GM13977 (cell line): Measurements from ENCODE around the gene KRT85.

Experiments used
- DNase-seq: peaks from one replicate; pipeline ENCODE4 v3.0.0; 2012; ENCODE audit warnings: low spot score
- in situ Hi-C: fragments of 300-500 bp; cut with MboI; formaldehyde crosslinking; loops from one replicate; pipeline ENCODE4 v1.12.0; 2022; ENCODE audit warnings: low sequenced_read_pairs, low pct_unique_long_range_greater_than_20kb, mixed read lengths, inconsistent platforms; ENCODE audit not compliant: unreplicated experiment
- TF ChIP-seq, protein P1 (sequence below): IDR thresholded peaks from 2 replicates; pipeline ENCODE4 v1.5.1; 2012; ENCODE audit warnings: mild to moderate bottlenecking, control low read depth; ENCODE audit not compliant: insufficient read depth; ENCODE audit errors: extremely low read depth, missing control alignments

KRT85 gene

GRCh38 chr12:52324153-52324444, 43.2 kb downstream of the KRT85 start:
- TF ChIP-seq, protein P1, sequence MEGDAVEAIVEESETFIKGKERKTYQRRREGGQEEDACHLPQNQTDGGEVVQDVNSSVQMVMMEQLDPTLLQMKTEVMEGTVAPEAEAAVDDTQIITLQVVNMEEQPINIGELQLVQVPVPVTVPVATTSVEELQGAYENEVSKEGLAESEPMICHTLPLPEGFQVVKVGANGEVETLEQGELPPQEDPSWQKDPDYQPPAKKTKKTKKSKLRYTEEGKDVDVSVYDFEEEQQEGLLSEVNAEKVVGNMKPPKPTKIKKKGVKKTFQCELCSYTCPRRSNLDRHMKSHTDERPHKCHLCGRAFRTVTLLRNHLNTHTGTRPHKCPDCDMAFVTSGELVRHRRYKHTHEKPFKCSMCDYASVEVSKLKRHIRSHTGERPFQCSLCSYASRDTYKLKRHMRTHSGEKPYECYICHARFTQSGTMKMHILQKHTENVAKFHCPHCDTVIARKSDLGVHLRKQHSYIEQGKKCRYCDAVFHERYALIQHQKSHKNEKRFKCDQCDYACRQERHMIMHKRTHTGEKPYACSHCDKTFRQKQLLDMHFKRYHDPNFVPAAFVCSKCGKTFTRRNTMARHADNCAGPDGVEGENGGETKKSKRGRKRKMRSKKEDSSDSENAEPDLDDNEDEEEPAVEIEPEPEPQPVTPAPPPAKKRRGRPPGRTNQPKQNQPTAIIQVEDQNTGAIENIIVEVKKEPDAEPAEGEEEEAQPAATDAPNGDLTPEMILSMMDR = no peak
- DNase-seq = no peak
- in situ Hi-C loops = no loop called here

GRCh38 chr12:52323416-52324152, 43.7 kb downstream of the KRT85 start:
- in situ Hi-C loops = no loop called here
- TF ChIP-seq, protein P1 = no peak
- no peak for DNase-seq

DNA sequence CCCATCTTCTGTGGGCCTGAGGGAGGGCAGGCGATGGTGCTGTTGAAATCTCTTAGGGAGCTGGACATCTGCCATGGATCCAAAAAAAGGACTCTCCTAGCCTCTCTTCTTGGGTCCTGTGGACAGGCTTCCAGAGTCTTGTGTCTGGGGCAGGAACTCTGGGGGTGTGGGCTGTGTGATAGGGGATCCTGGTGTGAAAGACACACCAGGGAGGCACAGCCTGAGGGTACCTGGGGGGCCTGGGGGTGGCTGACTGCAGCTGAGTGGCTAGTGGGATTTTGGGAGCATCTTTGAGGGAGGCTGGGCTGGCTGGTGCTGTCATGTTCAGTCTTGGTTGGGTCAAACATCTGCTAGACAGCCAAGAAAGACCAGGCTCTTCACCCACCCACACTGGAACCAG, 44.3 kb downstream of the KRT85 start:
- in situ Hi-C loops = no loop called here
- TF ChIP-seq, protein P1 = no peak
- no peak for DNase-seq

- DNase-seq = no peak
- TF ChIP-seq, protein P1 = no peak
- in situ Hi-C loops = no loop called here
Measured at GRCh38 chr12:52322069-52322468, 45.2 kb downstream of the KRT85 start.

GRCh38 chr12:52321418-52321817, 45.9 kb downstream of the KRT85 start:
- DNase-seq = no peak
- in situ Hi-C loops = no loop called here
- TF ChIP-seq, protein P1 = no peak

- in situ Hi-C loops = no loop called here
- TF ChIP-seq, protein P1 = no peak
- DNase-seq = no peak
Measured at GRCh38 chr12:52320784-52321400, 46.4 kb downstream of the KRT85 start, which contains the start of gene KRT83. KRT83 (minus strand) TSS chr12:52321398; CDS start chr12:52321335, 63 bp downstream.
